COR-L47 (cell line): Measurements from ENCODE around the gene RHOF.
A peak's percentile ranks its signal among the peaks of the same experiment; 100 is the strongest.

Source experiments
- DNase-seq: peaks from one replicate; lab custom pipeline; 2025; lab: John Stamatoyannopoulos, UW

The RHOF gene

GRCh38 chr12:121793440-121793837 lies at the start of gene RHOF:
Gene RHOF, minus strand, starts transcription at chr12:121793688. Its CDS starts 55 bp downstream, at chr12:121793633.
- DNase-seq, result no peak

GRCh38 chr12:121839993-121840761 lies 46.7 kb upstream of the RHOF start:
- DNase-seq, result no peak

- peak; percentile 98 for DNase-seq
These were observed 45.9 kb upstream of the RHOF start for GRCh38 chr12:121839106-121839992.

- DNase-seq, result no peak
These were observed 44.6 kb upstream of the RHOF start for GRCh38 chr12:121838126-121838525.

GRCh38 chr12:121837680-121838079 lies 44.2 kb upstream of the RHOF start:
- DNase-seq, result no peak

- DNase-seq, result no peak
These were observed 38.2 kb upstream of the RHOF start for GRCh38 chr12:121831571-121832245.

- DNase-seq, result no peak
These were observed 37.2 kb upstream of the RHOF start for GRCh38 chr12:121830588-121831265.

GRCh38 chr12:121830134-121830533 lies 36.6 kb upstream of the RHOF start:
- DNase-seq, result no peak

GRCh38 chr12:121829250-121829918 lies 35.9 kb upstream of the RHOF start:
- DNase-seq, result peak; percentile 83

GRCh38 chr12:121828826-121829225 lies 35.3 kb upstream of the RHOF start:
- no peak for DNase-seq

- no peak for DNase-seq
These were observed 34.8 kb upstream of the RHOF start for GRCh38 chr12:121828306-121828705.

GRCh38 chr12:121827351-121828099 lies 34.0 kb upstream of the RHOF start:
- no peak for DNase-seq

GRCh38 chr12:121826318-121827150 lies 33.0 kb upstream of the RHOF start:
- DNase-seq, result no peak

GRCh38 chr12:121825041-121825523 lies 31.6 kb upstream of the RHOF start:
- DNase-seq, result no peak

- no peak for DNase-seq
These were observed 30.2 kb upstream of the RHOF start for GRCh38 chr12:121823727-121824115.

GRCh38 chr12:121823101-121823726 lies 29.7 kb upstream of the RHOF start:
- no peak for DNase-seq

- DNase-seq, result no peak
These were observed 29.1 kb upstream of the RHOF start for GRCh38 chr12:121822393-121823100.

- DNase-seq, result no peak
These were observed 26.6 kb upstream of the RHOF start for GRCh38 chr12:121820056-121820455.
